ENCODE results near the gene RIOX2. TPM values are rescaled to one million over a fixed set of nuclear protein-coding genes. Genes with fewer than 3 reads are reported as not detected.
"Not testable (repeated sequence)": the region's sequence is repeated elsewhere in the genome, so short reads cannot be mapped to it uniquely, and the experiment has no call there.

Gene RIOX2
- polyA plus RNA-seq (ENCODE audit: low read depth in 6 of 6), result 10 to 100 TPM; 20.4 to 34.6 (median 27.2) TPM

DNA sequence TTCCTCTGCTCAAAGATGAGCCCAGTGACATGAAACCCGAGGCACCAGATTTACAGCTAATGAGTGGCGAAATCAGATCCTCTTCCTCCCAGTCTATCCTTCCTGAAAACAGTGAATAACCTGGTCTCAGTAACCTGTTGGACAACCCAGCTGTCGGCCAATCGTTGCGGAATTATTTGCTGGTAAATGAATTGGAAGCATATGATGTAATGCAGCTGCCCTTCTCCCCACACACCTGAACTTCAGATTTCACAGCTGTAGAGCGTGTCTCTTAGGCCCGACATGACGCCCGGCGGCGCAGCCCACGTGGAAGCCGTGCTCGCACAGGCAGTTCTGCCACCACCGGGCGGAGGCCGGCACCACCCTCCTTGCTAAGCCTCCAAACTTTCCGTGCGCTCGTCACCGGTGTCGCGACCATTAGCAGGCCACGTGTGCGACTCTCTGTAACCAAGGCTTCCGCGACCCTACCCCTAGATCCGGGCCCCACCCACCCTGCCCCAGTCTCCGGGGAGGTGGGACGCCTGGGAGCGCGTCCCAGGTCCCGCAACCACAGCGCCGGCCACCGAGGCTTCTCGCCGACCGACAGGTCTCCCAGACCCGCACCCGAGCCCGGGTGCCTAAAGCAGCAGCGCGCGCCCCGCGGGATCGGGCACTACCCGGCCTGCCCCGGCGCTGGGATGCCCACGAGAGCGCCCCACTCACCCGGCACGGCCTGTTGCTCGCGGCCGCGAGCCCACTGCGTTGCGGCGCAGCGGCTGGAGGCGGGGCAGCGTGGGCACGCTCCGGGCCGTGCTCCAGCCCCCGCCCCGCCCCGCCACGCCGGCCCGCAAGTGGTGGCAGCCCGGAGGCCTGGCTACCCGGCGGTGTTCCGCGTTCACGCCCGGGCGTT, at the start of gene RIOX2:
TSS of gene RIOX2 (minus strand) at position 753 of the 889 bp plus-strand sequence. CDS start 4,838 bp downstream, outside the sequence.
- peak; percentile 89 to 90 for ATAC-seq (ENCODE audit: low read depth in 2 of 2)
- peaks cover 0 to 2% of the 10 kb centered on the region in 2 donors for H3K36me3 Mint-ChIP-seq
- peak; percentile 67 for DNase-seq
- peaks cover 24 to 58% (median 45%) of the 10 kb centered on the region in 3 donors for H3K4me1 Mint-ChIP-seq
- H3K9me3 Mint-ChIP-seq, result no peaks in the 10 kb centered on the region
- no peaks in the 10 kb centered on the region for H3K27me3 Mint-ChIP-seq
- H3K4me3 Mint-ChIP-seq, result peak within 1 kb of the TSS; percentile 84 to 97 (median 94)
- H3K27ac Mint-ChIP-seq, result peak within 1 kb of the TSS; percentile 59 to 96 (median 91)

DNA sequence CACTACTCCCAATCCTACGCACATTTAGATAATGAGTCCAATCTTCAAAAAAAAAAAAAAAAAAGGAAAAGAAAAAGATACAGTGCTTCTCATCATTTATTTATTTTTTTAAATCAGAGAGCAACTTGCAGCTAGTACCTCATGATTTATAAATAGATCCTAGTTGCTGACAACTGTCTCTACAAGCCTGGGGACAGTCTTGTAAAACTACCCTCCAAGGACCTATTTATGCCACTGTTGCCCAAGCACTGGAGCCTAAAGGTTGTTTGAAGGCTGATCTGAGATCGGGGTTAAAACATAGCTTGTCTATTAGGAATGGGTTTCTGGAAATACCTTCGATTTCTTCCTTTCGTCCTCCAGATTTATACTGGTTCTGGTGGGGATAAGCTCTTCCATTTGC, 48.2 kb upstream of the RIOX2 start:
- H3K36me3 Mint-ChIP-seq, result no peaks in the 10 kb centered on the region
- no peak for DNase-seq
- H3K4me3 Mint-ChIP-seq, result peak overlapping the region in 1 of 8 donors; percentile 50
- ATAC-seq (ENCODE audit: low read depth in 2 of 2), result no peak
- H3K4me1 Mint-ChIP-seq, result peaks cover 0 to 5% (median 5%) of the 10 kb centered on the region in 3 donors
- H3K9me3 Mint-ChIP-seq, result peaks cover 0 to 5% (median 0%) of the 10 kb centered on the region in 7 donors
- peaks cover 0 to 4% (median 4%) of the 10 kb centered on the region in 3 donors for H3K27me3 Mint-ChIP-seq
- H3K27ac Mint-ChIP-seq, result no peak overlapping the region

DNA sequence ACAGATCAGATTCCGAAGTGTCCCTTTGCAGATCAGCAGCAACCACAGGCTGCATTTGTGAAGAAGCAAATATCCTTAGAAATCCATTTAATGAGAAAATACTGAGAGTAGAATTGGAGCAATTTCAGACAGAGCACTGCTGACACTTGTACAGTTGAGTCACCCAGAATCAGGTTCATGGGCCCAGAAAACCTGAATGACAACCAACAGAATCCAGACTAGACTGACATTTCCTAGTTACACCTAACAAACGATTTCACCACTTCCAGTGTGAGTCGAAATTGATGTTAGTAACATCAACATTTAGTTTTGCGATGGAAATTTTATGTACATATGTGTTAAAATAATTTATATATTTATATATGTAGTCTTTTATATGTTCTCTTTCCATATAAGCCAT, 46.1 kb upstream of the RIOX2 start:
- DNase-seq (no peak), ATAC-seq (ENCODE audit: low read depth in 2 of 2) (no peak)
- Mint-ChIP-seq H3K4me3 (no peak overlapping the region), H3K27ac (no peak overlapping the region), H3K4me1 (peaks cover 0 to 5% (median 4%) of the 10 kb centered on the region in 3 donors), H3K27me3 (peaks cover 0 to 9% (median 3%) of the 10 kb centered on the region in 3 donors), H3K36me3 (no peaks in the 10 kb centered on the region), H3K9me3 (peaks cover 0 to 5% (median 0%) of the 10 kb centered on the region in 7 donors)

DNA sequence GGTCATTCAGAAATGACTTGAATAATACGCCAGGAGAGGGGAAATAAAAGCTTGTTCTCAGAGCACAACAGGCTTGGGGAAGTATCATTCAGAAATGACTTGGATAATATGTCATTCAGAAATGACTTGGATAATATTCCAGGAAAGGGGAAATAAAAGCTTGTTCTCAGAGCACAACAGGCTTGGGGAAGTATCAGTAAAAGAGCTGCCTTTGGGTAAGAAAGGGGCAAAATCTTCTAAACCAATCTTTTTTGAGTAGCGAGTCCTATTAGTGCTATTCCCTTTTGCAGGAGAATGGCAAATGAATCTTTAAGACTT, 42.0 kb upstream of the RIOX2 start:
- no peak overlapping the region for H3K27ac Mint-ChIP-seq
- H3K4me3 Mint-ChIP-seq, result no peak overlapping the region
- DNase-seq (no peak), ATAC-seq (ENCODE audit: low read depth in 2 of 2) (no peak)
- H3K27me3 Mint-ChIP-seq, result peaks cover 0 to 9% (median 5%) of the 10 kb centered on the region in 3 donors
- no peaks in the 10 kb centered on the region for H3K4me1 Mint-ChIP-seq
- no peaks in the 10 kb centered on the region for H3K36me3 Mint-ChIP-seq
- H3K9me3 Mint-ChIP-seq, result peaks cover 0 to 5% (median 0%) of the 10 kb centered on the region in 7 donors

DNA sequence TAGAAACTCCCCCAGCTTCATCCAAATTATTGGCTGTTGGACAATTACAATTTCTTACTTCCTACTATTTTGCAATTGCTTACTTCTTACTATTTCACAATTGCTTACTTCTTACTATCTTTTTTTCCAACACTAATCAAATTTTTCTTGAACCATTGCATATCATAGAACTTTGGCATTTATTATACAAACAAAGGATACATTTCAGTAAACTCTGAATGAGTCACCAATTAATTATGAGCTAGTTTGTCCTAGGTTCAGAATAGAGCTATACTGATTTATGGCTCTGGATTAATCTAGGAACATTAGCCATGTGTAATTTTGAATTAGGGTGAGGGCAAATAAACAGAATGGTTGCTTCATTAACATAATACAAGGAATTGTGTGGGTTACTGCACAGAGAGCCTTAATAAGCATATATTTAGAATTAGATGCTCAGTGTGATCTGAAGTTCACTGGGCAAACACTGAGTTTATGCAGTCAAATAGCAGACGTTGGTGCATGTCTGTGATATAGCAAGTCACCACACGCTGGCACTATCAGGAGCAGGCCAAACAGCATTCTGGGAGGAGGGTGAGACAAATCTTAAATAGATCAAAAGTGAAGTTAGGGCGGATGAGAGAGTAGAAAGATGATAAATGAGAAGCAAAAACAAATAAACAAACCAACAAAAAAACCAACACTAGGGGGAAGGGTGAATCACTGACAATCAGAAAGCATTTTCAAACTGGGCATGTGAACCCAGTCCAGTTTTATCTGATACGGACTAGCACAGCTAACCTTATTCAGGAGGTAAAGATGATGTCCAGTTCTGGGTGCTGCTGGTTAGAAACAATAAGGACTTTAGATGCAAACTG, 41.4 kb upstream of the RIOX2 start:
- Mint-ChIP-seq H3K4me3 (no peak overlapping the region), H3K36me3 (no peaks in the 10 kb centered on the region), H3K4me1 (peaks cover 0 to 2% (median 0%) of the 10 kb centered on the region in 3 donors), H3K27ac (peak overlapping the region in 1 of 6 donors; percentile 13), H3K27me3 (peaks cover 0 to 9% (median 5%) of the 10 kb centered on the region in 3 donors), H3K9me3 (peaks cover 0 to 5% (median 0%) of the 10 kb centered on the region in 7 donors)
- ATAC-seq (ENCODE audit: low read depth in 2 of 2) (no peak), DNase-seq (no peak)

DNA sequence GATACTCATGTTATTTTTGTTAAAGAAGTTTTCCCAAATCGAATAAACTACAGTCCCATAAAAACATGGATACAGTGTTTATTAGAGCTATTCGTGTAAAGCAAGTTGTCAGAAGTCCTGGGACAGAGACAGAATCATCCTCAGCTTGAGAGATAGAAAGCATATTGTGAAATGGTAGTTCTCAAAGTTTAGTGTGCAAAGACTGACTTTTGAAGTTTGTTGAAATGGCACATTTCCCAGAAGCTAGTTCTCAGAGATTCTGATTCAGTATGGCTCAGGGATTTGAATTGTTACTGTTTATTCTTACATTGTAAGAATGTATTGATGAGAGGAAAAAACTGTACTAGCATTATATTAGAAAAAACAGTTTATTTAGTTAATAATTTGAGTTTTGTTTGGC, 40.7 kb upstream of the RIOX2 start:
- H3K27me3 Mint-ChIP-seq, result peaks cover 0 to 9% (median 5%) of the 10 kb centered on the region in 3 donors
- no peak overlapping the region for H3K4me3 Mint-ChIP-seq
- peaks cover 0 to 4% (median 0%) of the 10 kb centered on the region in 3 donors for H3K4me1 Mint-ChIP-seq
- DNase-seq (no peak), ATAC-seq (ENCODE audit: low read depth in 2 of 2) (no peak)
- no peak overlapping the region for H3K27ac Mint-ChIP-seq
- peaks cover 0 to 5% (median 0%) of the 10 kb centered on the region in 7 donors for H3K9me3 Mint-ChIP-seq
- no peaks in the 10 kb centered on the region for H3K36me3 Mint-ChIP-seq

DNA sequence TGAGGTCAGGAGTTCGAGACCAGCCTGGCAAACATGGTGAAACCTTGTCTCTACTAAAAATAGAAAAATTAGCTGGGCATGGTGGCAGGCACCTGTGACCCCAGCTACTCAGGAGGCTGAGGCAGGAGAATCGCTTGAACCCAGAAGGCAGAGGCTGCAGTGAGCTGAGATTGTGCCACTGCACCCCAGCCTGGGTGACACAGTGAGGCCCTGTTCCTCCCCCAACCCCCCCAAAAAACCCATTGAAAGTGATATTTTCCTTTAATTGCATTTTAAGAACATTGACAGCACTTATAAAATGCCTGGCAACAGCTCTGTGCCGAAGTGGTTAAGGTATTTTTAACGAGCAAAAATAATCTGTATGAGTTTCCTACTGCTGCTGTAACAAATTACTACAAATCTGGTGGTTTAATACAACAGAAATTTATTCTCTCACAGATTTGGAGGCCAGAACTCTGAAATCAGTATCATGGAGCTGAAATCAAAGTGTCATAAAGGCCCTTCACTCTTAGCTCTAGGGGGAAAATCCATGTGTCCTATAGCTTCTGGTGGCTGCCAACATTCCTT, 38.7 kb upstream of the RIOX2 start:
- peaks cover 5 to 22% (median 8%) of the 10 kb centered on the region in 3 donors for H3K27me3 Mint-ChIP-seq
- ATAC-seq (ENCODE audit: low read depth in 2 of 2); H3K27ac Mint-ChIP-seq; H3K9me3 Mint-ChIP-seq; DNase-seq; H3K36me3 Mint-ChIP-seq; H3K4me3 Mint-ChIP-seq: not testable (repeated sequence)
- peaks cover 0 to 17% (median 4%) of the 10 kb centered on the region in 3 donors for H3K4me1 Mint-ChIP-seq

DNA sequence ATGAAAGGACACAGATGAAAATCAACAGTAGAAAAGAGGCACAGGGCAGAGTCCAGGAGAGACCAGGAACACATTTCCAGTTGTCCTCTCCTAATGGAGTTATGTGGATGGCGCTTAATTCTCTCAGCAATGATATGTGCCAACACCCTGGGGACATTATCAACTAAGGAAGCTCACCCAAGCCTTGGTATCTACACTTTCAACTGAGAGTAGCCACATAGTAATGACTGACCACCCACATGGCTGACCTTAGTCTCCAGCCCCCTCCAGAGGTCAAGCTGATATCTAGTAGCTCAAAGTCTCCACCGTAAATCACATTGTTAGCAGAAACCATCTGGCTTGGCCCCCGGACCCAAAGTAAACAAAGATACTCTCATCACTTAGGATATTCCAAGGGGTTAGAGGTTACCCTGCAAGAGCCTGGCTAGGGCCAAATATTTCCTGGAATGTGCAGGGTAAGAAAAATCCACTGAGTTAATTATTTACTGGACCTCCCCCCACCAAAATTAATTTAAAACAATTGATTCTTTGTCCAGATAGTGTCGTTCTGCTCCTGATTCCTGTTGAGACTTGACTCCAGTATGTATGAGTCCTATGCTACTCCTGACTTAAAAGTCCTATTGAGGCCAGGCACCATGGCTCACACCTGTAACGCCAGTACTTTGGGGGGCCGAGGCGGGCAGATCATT, 38.1 kb upstream of the RIOX2 start:
- DNase-seq, result no peak
- H3K4me3 Mint-ChIP-seq, result no peak overlapping the region
- H3K27me3 Mint-ChIP-seq, result peaks cover 5 to 22% (median 8%) of the 10 kb centered on the region in 3 donors
- no peaks in the 10 kb centered on the region for H3K36me3 Mint-ChIP-seq
- H3K4me1 Mint-ChIP-seq, result peaks cover 0 to 19% (median 4%) of the 10 kb centered on the region in 3 donors
- H3K27ac Mint-ChIP-seq, result no peak overlapping the region
- no peak for ATAC-seq (ENCODE audit: low read depth in 2 of 2)
- no peaks in the 10 kb centered on the region for H3K9me3 Mint-ChIP-seq

DNA sequence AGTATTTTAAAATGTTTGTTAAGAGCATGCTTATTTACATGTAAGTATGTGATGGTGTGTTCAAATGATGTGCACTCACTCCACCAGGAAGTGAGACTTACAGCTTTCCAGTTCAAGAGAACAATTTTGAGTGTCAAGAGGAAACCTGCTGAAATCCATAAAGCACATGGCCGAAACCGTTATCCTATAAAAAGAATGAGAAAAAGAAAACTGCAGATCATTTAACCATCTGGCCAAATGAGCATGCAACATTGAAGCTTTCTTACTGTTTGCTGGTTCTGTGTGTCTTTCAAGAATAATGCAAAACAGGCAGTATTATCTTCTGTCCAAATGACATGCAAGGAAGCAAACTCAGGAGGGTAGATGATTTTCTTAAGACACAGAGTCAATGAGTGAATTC, 36.6 kb upstream of the RIOX2 start:
- no peak for ATAC-seq (ENCODE audit: low read depth in 2 of 2)
- H3K27ac Mint-ChIP-seq, result no peak overlapping the region
- peaks cover 7 to 34% (median 10%) of the 10 kb centered on the region in 3 donors for H3K4me1 Mint-ChIP-seq
- DNase-seq, result no peak
- no peaks in the 10 kb centered on the region for H3K9me3 Mint-ChIP-seq
- H3K27me3 Mint-ChIP-seq, result peaks cover 5 to 18% (median 8%) of the 10 kb centered on the region in 3 donors
- no peak overlapping the region for H3K4me3 Mint-ChIP-seq
- H3K36me3 Mint-ChIP-seq, result no peaks in the 10 kb centered on the region

DNA sequence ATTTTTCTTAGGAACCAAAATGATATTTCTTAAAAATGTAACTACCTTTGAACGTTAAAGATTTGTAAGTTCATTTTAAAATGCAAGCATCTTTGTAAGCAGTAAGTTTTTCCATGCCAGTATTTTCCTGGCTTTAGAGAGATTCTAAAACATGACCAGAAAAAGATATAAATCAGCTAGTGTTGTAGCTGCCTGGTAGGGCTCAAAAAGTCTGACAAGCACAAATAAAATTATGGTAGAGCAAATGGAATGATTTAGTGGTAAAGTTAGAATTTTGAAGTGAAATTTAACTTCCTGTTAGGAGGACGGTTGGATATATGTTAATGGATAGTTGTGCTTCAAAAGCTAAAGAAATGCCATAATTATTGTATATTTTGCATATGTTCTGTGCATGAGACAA, 33.2 kb upstream of the RIOX2 start:
- H3K27ac Mint-ChIP-seq, result no peak overlapping the region
- peaks cover 12 to 41% (median 17%) of the 10 kb centered on the region in 3 donors for H3K4me1 Mint-ChIP-seq
- no peaks in the 10 kb centered on the region for H3K36me3 Mint-ChIP-seq
- no peak overlapping the region for H3K4me3 Mint-ChIP-seq
- H3K9me3 Mint-ChIP-seq, result peaks cover 0 to 1% (median 0%) of the 10 kb centered on the region in 7 donors
- ATAC-seq (ENCODE audit: low read depth in 2 of 2) (no peak), DNase-seq (no peak)
- peaks cover 0 to 13% (median 8%) of the 10 kb centered on the region in 3 donors for H3K27me3 Mint-ChIP-seq

DNA sequence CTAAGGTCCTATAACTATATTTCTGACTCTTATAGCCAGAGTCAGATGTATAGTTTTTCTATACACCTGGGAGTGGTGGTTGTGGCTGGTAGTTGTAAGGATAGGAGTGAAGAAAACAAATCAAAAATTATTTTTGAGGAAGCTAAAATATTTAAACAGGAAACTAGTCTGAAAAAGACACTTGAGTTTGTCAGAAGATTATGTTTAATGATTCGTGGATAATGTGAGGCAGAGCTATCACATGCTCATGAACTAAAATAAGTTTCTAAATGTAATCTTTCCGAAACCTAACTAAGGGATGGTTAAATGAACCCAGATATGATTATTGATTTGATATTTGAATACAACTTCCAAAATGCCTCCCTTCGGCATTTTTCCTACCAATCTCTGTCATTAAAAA, 32.5 kb upstream of the RIOX2 start:
- Mint-ChIP-seq H3K27me3 (peaks cover 0 to 13% (median 8%) of the 10 kb centered on the region in 3 donors), H3K27ac (peak overlapping the region; percentile 38 to 95 (median 67)), H3K4me3 (peak overlapping the region in 7 of 8 donors; percentile 13 to 70 (median 28)), H3K36me3 (no peaks in the 10 kb centered on the region), H3K4me1 (peaks cover 12 to 41% (median 17%) of the 10 kb centered on the region in 3 donors), H3K9me3 (peaks cover 0 to 1% (median 0%) of the 10 kb centered on the region in 7 donors)
- ATAC-seq (ENCODE audit: low read depth in 2 of 2) (peak in 1 of 2 donors; percentile 29), DNase-seq (no peak)

DNA sequence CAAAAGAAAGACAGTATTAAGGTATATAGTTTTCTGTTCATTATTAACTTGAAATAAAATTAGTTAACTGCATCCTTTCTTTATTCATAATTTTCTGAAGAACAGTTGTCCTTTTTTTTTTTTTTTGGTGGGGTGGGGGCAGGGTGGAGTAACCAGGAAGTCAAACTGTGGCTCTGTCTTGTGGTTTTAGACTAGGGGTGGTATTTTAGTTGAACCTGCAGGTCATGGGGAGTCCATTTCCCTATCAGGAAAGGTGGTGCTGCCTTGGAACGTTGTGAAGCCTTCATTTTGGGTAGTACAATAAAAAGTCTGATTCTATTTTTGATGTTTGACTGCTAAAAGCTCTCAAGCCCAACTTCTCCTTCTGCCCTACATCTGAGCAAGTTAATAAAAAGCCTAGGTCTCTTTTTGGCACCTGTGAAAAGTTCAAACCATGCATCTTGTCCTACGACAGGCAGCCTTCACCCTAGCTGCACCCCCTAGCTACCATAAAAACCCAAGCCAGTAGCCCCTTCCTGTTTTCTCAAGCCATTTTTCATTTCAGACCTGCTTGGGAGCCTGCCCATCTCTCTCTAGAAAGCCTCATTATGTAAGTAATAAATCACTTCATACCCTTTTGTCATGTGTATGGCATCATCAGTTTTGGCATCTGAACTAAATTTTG, 31.2 kb upstream of the RIOX2 start:
- ATAC-seq (ENCODE audit: low read depth in 2 of 2) (peak; percentile 58 to 74), DNase-seq (no peak)
- Mint-ChIP-seq H3K4me1 (peaks cover 12 to 37% (median 17%) of the 10 kb centered on the region in 3 donors), H3K27ac (peak overlapping the region; percentile 54 to 88 (median 69)), H3K4me3 (peak overlapping the region in 7 of 8 donors; percentile 5 to 69 (median 28)), H3K9me3 (peaks cover 0 to 1% (median 0%) of the 10 kb centered on the region in 7 donors), H3K36me3 (no peaks in the 10 kb centered on the region), H3K27me3 (peaks cover 0 to 13% (median 8%) of the 10 kb centered on the region in 3 donors)
